GM21447 (cell line): ENCODE measurements around the gene SIPA1L3.

Source experiments
- ATAC-seq: cut with Tn5 transposase; IDR thresholded peaks from one replicate; pipeline ENCODE4 v1.9.1; 2021; ENCODE audit not compliant: unreplicated experiment

The SIPA1L3 gene

DNA sequence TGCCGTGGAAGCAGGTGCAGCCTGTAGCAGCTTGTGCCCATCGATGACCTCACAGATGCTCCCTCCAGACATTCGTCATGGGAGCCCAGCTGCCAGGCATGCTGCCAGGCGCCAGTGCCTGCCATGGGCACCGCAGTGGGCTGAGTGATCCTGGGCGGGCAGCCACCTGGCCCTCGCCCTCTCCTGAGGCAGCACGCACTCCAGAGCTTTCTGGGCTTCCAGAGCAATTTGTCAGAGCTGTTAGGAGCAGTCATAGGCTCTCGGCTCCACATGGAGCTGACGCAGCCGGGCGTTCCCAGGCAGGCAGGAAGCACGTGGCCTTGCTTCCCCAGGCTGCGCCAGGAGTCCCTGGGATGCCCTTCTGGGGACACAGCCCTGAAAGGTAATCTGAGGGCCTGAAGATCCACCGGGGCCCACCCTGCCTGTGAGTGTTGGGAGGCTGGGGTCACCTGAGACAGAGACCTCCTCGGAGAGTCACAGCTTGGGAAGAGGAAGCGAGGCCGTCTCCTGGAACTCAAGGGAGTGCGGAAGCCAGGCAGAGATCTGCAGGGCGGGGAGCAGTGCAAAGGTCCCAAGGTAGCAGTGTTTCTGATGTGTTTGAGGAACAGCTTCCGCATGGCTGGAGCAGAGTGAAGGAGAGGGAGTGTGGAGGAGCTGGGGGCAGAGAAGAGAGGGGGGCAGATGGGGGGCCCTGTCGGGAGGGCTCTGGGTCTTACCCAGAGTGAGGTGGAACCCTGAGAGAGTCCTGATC is 266.5 kb downstream of the SIPA1L3 start:
- ATAC-seq, result no peak

- ATAC-seq, result no peak
These were observed 268.4 kb downstream of the SIPA1L3 start for GRCh38 chr19:38175422-38175821.

- no peak for ATAC-seq
These were observed 273.1 kb downstream of the SIPA1L3 start for GRCh38 chr19:38180071-38180470.

- no peak for ATAC-seq
These were observed 275.7 kb downstream of the SIPA1L3 start for GRCh38 chr19:38182536-38183210.

DNA sequence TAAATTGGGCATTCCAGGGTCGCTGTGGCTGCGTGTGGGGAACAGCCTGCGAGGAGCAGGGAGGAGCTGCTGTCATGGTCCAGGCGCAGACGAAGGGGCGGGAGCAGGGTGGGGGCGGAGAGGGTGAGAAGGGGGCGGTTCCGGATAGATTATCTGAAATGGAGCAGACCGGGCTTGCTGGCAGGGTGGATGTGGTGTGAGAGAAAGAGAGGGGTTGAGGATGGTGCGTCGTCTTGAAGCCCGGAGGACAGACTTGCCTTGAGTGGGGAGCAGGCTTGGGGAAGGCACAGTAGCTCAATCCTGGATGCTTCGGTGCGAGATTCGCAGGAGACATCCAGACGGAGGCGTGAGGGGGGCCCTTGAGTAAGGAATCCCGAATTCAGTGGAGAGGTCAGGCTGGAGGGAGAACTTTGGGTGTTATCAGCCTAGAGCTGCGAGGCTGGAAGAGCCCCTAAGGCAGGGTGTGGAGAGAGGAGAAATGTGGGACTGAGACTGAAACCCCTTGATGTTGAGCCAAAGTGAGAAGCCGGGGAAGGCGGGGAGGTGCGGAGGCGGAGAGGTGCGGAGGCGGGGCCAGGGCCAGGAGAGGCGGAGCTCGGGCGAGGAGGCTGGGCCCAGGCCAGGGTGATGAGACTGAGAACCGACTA is 276.4 kb downstream of the SIPA1L3 start:
- no peak for ATAC-seq

- ATAC-seq, result no peak
These were observed 277.8 kb downstream of the SIPA1L3 start for GRCh38 chr19:38184815-38185214.

- no peak for ATAC-seq
These were observed 278.6 kb downstream of the SIPA1L3 start for GRCh38 chr19:38185562-38185961.

GRCh38 chr19:38190061-38190460 is 283.1 kb downstream of the SIPA1L3 start:
- no peak for ATAC-seq

GRCh38 chr19:38190793-38191192 is 283.8 kb downstream of the SIPA1L3 start:
- ATAC-seq, result no peak

DNA sequence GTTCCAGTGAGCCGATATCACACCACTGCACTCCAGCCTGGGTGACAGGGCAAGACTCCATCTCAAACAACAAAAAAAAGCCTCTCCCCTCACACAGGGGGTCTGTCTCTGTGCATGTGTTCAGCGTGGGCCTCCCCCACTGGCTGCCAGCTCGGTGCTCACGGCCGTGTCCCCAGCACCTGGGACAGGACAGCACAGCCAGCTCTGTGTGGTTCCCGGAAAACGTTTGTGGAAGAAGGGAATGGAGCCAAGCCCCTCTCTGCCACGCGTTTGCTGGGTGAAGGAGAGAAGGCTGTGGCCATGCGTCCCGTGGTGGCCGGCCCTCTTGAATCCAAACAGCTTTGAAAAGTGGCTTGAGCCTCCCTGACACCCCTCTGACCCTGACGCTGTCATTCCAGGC is 284.7 kb downstream of the SIPA1L3 start:
- no peak for ATAC-seq

- no peak for ATAC-seq
These were observed 286.4 kb downstream of the SIPA1L3 start for GRCh38 chr19:38193445-38193844.

- ATAC-seq, result no peak
These were observed 287.2 kb downstream of the SIPA1L3 start for GRCh38 chr19:38194061-38194701.

DNA sequence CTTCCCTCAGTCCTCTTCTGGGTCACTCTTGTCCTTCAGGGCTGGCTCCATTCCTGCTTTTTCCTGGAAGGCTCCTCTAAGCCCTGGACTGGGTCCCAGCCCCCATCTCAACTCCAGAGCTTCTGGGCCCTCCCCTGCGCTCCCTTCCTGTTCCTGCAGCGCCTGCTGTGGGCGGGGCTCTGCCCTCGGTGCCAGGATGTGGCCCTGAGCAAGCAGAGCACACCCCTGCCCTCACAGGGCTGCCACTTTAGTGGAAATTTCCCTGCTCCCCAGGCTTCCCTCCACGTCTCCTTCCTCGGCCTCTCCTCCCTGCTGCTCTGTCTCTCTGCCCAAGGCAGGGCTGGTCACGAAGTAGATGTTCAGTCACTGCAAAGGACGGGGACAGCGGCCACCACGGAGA is 288.2 kb downstream of the SIPA1L3 start:
- no peak for ATAC-seq

- no peak for ATAC-seq
These were observed 289.3 kb downstream of the SIPA1L3 start for GRCh38 chr19:38196245-38196837.

GRCh38 chr19:38196948-38197656 is 290.1 kb downstream of the SIPA1L3 start:
- ATAC-seq, result no peak

DNA sequence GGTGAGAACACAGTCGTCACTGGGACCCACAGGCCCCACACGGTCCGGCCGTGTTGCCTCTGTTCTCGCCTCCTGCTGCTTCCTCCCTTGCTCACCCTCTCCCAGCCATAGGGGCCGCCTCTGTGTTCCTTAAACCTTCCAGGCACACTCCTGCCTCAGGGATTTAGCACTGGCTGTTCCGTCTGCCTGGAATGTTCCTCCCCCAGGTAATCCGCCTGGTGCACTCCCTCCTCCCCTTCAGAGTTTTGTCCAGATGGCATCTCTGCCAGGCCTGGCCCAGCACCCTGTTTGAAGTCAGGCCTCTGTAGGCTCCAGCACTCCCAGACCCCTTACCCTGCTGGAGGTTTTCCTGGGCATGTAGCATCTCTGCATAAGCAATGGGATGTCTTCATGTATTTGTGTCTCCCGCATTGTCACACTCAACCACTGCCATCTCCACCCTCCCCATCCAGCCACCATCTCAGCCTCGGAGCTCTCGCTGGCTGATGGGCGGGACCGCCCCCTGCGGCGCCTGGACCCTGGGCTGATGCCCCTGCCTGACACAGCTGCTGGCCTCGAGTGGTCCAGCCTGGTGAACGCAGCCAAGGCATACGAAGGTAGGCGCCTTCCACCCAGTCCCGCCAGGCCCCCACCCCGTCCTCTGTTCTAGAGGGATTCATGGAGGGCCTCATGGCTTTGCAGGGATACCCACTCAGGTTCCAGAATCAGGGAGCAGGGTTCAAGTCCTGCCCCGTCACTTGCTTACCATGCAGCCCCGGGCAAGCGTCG is 291.1 kb downstream of the SIPA1L3 start:
- ATAC-seq, result no peak

- no peak for ATAC-seq
These were observed 292.3 kb downstream of the SIPA1L3 start for GRCh38 chr19:38199340-38199739.

GRCh38 chr19:38201731-38202130 is 294.7 kb downstream of the SIPA1L3 start:
- no peak for ATAC-seq

DNA sequence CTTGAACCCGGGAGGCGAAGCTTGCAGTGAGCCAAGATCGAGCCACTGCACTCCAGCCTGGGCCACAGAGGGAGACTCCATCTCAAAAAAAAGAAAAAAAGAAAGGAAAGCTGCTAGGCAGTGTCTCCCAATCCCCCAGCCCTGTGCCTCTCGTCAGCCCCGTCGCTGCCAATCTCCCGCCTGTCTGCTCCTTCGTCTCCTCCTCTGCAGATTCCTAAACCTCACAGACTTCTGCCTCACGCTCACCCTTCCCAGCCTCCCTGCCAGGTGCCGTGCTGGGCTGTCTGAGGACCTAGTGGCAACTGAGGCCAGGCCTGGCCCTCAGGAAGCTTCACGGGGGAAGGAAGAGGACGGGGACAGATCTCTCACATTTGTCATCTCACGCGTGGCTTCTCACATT is 295.5 kb downstream of the SIPA1L3 start:
- no peak for ATAC-seq

DNA sequence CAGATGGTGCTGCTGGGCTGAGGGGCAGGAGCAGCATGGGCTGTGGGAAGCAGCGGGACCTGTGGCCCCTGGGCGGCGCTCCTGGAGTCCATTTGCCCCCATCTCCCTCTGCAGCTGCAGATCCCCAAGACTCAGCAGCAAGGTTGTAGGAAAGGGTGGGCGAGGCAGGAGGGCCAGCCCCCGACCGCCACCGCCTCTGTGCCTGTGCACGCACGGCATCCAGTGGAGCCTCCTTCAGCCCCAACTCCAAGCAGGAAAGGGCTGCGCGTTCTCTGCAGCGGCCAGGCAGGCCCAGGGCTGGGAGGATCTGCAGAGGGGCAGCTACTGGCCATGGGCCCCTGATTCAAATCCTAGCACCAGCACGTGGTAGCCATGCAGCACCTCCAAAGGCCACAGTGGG is 296.2 kb downstream of the SIPA1L3 start:
- ATAC-seq, result no peak
